NCI-H524 treated with DMSO at 0.1 percent for 48 hours (cell line): ENCODE measurements around the gene CCDC197.

Experiments
- DNase-seq: peaks from one replicate; lab custom pipeline; 2025; lab: John Stamatoyannopoulos, UW

Gene CCDC197

GRCh38 chr14:93997082-93997481 lies at the start of gene CCDC197:
Gene CCDC197, plus strand, starts transcription at chr14:93997301. Its CDS starts 831 bp downstream, at chr14:93998132.
- DNase-seq, result no peak

- DNase-seq, result no peak
These were observed 47.5 kb upstream of the CCDC197 start for GRCh38 chr14:93949511-93950075.

- no peak for DNase-seq
These were observed 46.0 kb upstream of the CCDC197 start for GRCh38 chr14:93950948-93951634.

GRCh38 chr14:93951635-93952540 lies 45.2 kb upstream of the CCDC197 start:
- no peak for DNase-seq

- no peak for DNase-seq
These were observed 44.3 kb upstream of the CCDC197 start for GRCh38 chr14:93952829-93953228.

GRCh38 chr14:93953263-93953662 lies 43.8 kb upstream of the CCDC197 start:
- no peak for DNase-seq

DNA sequence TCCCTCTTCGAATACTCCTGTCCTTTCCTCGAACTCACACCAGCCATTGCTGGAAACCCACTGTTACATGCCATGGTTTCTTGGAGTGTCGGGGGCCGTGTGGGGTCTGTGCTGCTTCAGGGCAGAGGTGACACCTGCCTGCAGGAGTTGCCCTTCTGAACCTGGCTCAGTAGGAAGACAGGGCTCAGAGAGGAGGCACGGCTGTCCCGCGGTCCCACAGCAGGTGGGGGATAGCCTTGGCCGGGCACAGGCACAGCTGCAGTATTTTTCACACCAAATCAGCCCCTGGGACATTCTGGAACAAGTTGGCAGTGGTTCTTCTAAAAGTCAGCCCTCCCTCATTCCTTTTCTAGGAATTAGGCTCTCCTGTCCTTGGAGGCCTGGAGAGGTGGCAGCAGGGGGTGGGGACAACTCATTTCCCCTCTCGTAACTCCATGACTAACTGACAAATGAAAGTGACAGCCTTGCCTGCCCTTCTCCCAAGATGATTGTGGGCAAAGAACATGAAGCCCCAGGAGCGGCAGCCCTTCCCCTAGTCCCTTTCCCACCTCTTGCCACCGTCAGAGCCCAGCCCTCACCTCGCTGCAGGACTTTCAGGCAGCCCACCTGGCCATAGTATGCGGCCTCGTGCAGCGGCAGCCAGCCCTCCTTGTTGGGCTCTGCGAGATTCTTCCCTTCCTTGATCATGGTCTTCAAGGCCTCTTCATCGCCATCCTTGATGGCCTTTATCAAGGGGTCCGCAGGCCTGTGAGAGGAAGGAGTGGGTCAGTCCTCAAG lies 43.2 kb upstream of the CCDC197 start:
- DNase-seq, result no peak

DNA sequence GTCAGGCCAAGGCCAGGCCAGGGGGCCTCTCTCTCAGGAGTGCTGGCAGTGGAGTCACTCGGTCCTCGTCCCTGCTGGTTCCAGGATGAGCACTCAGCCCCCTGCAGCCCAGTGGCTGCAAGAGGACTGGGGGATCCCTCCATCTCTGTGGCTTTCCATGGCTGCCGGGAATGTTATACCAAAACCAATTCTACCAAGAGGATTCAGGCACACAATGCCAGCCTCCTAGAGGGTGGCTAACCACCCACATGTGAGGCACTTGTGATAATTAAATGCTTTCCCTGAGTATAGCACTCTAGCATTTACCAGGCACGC lies 42.6 kb upstream of the CCDC197 start:
- no peak for DNase-seq

DNA sequence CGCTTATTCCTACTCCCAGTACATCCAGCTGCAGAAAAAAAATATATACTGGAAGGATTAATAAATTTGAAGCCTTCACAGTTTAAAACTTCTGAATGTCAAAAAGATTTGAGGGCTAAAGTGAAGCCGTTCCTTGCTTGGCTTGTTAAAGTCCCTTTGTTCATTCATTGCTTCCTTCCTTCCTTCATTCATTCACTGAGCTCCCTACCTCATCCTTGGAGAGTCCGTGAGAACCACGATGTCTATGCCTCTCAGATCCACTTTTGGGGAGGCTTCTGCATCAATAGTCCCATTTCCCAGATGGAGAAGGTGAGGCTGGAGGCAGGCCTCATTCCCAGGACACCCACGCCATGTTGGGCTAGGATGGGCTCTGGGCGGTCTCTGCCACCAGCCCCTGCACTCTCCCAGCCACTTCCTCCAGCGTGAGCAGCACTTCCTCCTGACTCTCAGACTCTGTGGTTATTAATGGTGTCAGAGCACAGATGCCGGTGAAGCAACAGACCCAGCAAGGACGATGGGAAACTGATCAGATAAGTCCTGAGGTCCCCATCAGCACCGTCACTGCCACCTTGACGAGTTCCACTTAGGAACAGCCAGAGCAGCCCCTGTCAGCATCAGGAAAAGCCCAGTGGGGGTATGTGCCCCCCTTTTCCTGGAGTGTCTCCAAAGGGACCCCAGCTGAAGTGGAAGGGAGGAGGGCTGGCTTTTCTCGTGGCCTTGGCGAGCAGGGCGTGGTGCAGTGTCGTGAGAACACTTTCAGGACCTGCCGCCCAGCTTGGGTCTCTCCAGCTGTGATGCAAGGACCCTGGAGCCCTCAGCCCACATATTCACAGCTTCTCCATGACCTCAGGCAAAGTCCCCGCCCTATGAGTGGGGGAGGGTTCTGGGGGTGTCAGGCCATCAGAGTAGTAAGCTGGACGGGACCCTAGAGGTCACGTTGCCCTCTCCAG lies 41.9 kb upstream of the CCDC197 start:
- DNase-seq, result no peak

DNA sequence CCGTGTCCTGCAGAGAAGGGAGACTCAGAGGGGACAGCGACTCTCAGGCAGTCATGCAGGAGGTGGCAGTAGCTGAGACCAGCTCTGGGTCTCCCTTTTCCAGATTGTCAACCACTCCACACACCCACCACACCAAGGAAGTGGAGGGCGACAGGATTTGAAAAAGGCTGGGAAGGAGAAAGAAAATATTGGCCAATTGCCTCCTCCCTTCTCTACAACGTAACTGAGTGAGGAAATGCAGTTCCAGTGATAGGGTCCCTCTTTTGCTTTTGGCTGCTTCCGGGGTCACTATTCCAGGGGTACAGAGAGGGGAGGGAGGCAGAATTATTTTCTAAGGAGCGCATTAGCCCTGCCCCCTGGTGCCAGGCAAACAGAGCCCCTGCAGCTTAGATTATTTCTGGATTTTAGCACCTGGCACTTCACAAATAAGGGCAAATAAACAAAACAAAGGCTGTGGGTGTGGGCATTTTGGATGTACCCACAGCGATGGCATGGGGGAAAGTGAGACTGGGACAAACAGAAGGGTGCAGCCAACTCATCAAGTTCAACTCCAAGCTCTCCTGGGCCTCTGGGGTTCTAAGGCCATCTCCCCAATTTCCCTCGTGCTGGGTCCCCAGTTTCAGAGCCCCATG lies 41.1 kb upstream of the CCDC197 start:
- DNase-seq, result no peak

GRCh38 chr14:93956514-93957332 lies 40.4 kb upstream of the CCDC197 start:
- peak; percentile 33 for DNase-seq

GRCh38 chr14:93957333-93957710 lies 39.8 kb upstream of the CCDC197 start:
- DNase-seq, result no peak

- no peak for DNase-seq
These were observed 39.1 kb upstream of the CCDC197 start for GRCh38 chr14:93957751-93958566.

DNA sequence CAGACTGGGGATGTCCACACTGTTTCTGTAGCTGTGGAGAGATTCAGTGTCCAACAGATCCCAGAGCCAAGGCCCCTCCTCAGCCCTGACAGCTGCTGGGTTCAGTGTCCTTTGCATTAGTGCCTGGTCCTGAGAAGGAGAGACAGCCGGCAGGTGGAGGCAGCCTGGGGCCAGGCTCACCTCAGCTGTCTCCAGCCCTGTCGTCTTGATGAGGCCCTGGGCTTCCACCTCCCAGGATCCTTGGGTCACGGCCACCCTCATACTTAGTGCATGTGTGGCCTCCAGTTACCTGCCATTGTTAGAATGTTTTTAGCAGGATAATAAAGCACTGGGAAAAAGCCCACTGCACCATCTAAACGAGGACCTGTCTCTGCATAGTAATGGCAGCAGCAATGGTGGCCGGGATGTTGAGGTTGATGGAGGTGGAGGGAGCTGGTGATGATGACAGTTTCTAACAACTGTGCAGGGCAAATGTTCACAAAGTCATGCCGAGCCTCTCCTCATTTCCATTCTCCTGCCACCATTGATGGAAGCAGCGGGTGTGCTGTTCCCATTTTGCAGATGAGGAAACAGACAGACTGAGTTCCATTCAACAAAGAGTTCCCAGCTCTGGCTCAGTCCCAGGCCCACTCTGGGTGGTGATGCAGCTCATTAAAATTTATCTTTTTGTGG lies 38.4 kb upstream of the CCDC197 start:
- DNase-seq, result no peak

GRCh38 chr14:93959239-93960107 lies 37.6 kb upstream of the CCDC197 start:
- DNase-seq, result no peak

- DNase-seq, result no peak
These were observed 37.0 kb upstream of the CCDC197 start for GRCh38 chr14:93960108-93960475.

DNA sequence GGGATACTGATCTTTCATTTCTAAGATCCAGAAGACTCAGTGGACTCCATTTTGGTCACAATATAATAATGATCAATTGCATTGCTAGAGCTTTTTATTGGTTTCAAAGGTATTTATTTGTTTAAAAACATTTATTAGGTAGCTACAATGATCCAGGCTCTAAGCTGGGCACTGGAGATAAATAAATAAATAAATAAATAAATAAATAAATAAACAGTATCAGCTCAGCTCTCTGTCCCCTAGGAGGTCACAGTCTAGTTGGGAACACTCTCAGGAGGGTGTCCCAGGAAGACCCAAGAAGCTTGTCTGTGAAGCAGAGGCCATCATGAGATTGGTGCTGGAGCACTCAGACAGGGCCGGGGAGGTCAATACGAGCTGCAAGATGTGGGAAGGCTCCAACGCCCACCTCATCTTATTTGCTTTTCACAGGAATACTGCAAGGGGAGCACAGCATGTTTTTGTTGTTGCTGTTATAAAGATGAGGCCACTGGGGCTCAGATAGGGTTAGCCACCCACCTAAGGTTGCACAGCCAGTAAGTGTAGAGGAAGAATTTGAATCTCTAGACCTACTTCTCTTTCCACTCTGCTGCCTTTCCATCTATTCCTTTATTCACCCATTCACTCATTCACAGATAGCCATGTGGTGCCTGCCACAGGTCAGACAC lies 36.2 kb upstream of the CCDC197 start:
- DNase-seq, result no peak
